ENCODE data around the gene SHBG.

The SHBG gene

DNA sequence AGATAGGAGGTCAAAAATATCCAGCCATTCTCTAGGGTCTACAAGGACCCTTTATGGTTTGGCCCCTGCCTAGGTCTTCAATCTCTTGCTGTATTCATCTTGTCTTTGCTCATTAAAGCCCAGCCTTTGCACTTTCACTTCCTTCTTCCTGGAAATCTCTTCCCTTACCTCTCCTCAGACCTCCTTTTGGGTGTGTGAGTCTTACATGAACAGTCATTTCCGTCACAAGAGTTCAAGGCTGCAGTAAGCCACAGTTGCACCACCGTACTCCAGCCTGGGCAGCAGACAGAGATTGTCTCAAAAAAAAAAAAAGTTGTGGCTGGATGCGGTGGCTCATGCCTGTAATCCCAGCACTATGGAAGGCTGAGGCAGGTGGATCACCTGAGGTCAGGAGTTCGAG lies 14.8 kb downstream of the SHBG start:
- DNase-seq (ENCODE audit: extremely low spot score): no peak
- CTCF ChIA-PET: no interaction called here

DNA sequence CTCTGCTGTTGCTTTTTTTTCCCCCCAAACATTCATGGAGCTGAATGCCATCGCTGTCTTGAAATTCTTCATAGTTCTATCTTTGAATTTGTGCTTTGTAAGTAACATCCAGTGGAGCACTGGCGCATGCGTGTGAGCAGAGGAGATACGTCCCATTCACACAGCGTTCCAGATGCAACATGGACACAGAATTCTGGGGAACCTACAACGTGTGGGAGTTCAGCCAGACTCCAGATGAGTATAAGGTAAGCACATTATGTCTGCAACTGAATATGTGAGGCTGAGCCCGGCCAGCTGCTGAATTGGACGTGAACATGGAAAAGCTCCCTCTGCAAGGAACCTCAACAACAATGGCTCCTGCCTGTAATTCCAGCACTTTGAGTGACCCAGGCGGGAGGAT lies 16.5 kb downstream of the SHBG start:
- ChIA-PET POLR2A (interaction anchor here (1.5 to 2.0 kb wide), 2 partner anchors 19 to 40 kb away, joined by 3 to 7 read pairs; partner anchors contain the start of gene SAT2), CTCF (no interaction called here)
- no peak for DNase-seq (ENCODE audit: extremely low spot score)
- TF ChIP-seq HDGF (IDR thresholded peaks at IDR 0.05; ENCODE audit: borderline replicate concordance) (no peak), ELF4 (IDR thresholded peaks at IDR 0.05) (no peak)

More for the DNA sequence above, 14.8 kb downstream of the SHBG start:
- POLR2A ChIA-PET: no interaction called here
- TF ChIP-seq CTBP1 (IDR thresholded peaks at IDR 0.05; ENCODE audit: borderline replicate concordance): no peak
- TF ChIP-seq ELF4 (IDR thresholded peaks at IDR 0.05): no peak
- no peak for TF ChIP-seq SUZ12 (IDR thresholded peaks at IDR 0.05)
- no peak for TF ChIP-seq NFRKB (IDR thresholded peaks at IDR 0.05)
- TF ChIP-seq BHLHE40 (IDR thresholded peaks at IDR 0.05; ENCODE audit: borderline replicate concordance): no peak
- TF ChIP-seq ARNT (IDR thresholded peaks at IDR 0.05): no peak
- no peak for TF ChIP-seq L3MBTL2 (conservative IDR thresholded peaks at IDR 0.05)
- TF ChIP-seq FOXK2 (IDR thresholded peaks at IDR 0.05): no peak
- no peak for TF ChIP-seq FOXM1 (IDR thresholded peaks at IDR 0.05; ENCODE audit: borderline replicate concordance)
- TF ChIP-seq ZNF384 (IDR thresholded peaks at IDR 0.05): no peak
- TF ChIP-seq, protein P1, sequence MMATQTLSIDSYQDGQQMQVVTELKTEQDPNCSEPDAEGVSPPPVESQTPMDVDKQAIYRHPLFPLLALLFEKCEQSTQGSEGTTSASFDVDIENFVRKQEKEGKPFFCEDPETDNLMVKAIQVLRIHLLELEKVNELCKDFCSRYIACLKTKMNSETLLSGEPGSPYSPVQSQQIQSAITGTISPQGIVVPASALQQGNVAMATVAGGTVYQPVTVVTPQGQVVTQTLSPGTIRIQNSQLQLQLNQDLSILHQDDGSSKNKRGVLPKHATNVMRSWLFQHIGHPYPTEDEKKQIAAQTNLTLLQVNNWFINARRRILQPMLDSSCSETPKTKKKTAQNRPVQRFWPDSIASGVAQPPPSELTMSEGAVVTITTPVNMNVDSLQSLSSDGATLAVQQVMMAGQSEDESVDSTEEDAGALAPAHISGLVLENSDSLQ (IDR thresholded peaks at IDR 0.05): no peak
- TF ChIP-seq SP1 (IDR thresholded peaks at IDR 0.05): no peak
- TF ChIP-seq FOXA1 (IDR thresholded peaks at IDR 0.05): no peak
- TF ChIP-seq LEF1 (IDR thresholded peaks at IDR 0.05; ENCODE audit: borderline replicate concordance): no peak
- TF ChIP-seq TARDBP (IDR thresholded peaks at IDR 0.05): no peak
- no peak for TF ChIP-seq HDGF (IDR thresholded peaks at IDR 0.05; ENCODE audit: borderline replicate concordance)

DNA sequence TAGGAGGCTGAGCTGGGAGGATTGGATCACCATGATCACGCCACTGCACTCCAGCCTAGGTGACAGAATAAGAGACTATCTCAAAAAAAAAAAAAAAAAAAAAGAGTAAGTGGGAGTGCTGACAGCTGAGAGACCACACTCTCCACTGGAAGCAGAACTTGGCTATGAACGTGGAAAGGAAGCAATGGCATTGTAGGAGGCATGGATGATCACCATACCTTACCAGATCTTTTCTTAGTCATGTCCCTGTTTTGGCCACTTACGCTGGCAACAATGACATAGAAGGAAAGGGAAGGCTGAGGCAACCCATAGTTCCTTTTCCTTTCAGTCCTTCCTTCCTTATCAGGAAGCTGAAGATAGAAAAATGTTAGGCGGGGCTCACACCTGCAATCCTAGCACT lies 17.1 kb downstream of the SHBG start:
- TF ChIP-seq HDGF (IDR thresholded peaks at IDR 0.05; ENCODE audit: borderline replicate concordance) (no peak), FOXA1 (IDR thresholded peaks at IDR 0.05) (no peak), ARNT (IDR thresholded peaks at IDR 0.05) (no peak), TARDBP (IDR thresholded peaks at IDR 0.05) (no peak), SP1 (IDR thresholded peaks at IDR 0.05) (no peak), NFRKB (IDR thresholded peaks at IDR 0.05) (no peak), L3MBTL2 (conservative IDR thresholded peaks at IDR 0.05) (no peak), SUZ12 (IDR thresholded peaks at IDR 0.05) (no peak), LEF1 (IDR thresholded peaks at IDR 0.05; ENCODE audit: borderline replicate concordance) (no peak)
- ChIA-PET CTCF (interaction anchor here (1.1 kb wide), 1 partner anchor 36 kb away, joined by 3 read pairs; no protein-coding TSS in a partner anchor), POLR2A (interaction anchor here (1.5 to 2.0 kb wide), 2 partner anchors 19 to 39 kb away, joined by 3 to 7 read pairs; partner anchors contain the start of gene SAT2)
- DNase-seq (ENCODE audit: extremely low spot score): no peak

DNA sequence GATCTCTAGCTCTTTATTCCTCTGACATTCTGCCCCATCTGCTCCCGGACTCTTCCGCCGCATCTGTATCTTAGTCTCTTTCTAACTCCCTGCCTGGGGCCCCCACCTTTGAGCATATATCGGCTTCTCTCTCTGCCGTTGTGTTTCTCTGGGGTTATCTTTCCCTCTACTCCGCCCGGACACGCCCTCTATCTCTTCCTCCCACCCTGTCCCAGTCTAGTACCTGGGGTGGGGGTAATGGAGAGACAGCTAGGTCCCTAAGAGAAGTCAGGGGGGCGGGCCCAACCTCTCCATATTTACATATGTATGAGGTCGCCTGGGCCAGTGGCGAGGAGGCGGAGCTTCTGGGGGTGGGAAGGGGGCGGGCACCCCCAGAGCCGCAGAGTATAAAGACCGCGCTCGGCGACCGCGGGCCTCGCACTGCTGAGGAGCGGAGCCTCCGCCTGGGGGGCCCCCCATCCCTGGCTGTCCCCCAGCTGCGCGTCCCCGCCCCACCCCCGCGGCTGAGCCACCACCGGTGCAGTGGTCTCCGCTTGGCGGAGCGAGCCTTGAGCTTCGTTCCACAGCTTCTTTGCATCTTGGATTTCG lies 20.7 kb downstream of the SHBG start, which contains the start of gene ATP1B2:
ATP1B2 (plus strand) TSS at position 418 of the 588 bp plus-strand sequence. CDS start 593 bp downstream, outside the sequence.
- POLR2A ChIA-PET: interaction anchor here (0.9 to 10.6 kb wide), 13 partner anchors 8 to 67 kb away, joined by 3 to 143 read pairs (median 5); partner anchors contain the start of genes MPDU1, SAT2, TP53 and WRAP53
- peak; percentile 87 for DNase-seq (ENCODE audit: extremely low spot score)
- TF ChIP-seq SP1 (IDR thresholded peaks at IDR 0.05) (no peak), CTBP1 (IDR thresholded peaks at IDR 0.05; ENCODE audit: borderline replicate concordance) (no peak), ZNF384 (IDR thresholded peaks at IDR 0.05) (no peak), SUZ12 (IDR thresholded peaks at IDR 0.05) (no peak), TARDBP (IDR thresholded peaks at IDR 0.05) (no peak), HDGF (IDR thresholded peaks at IDR 0.05; ENCODE audit: borderline replicate concordance) (no peak), ELF4 (IDR thresholded peaks at IDR 0.05) (no peak), NFRKB (IDR thresholded peaks at IDR 0.05) (no peak), FOXA1 (IDR thresholded peaks at IDR 0.05) (no peak), LEF1 (IDR thresholded peaks at IDR 0.05; ENCODE audit: borderline replicate concordance) (no peak), L3MBTL2 (conservative IDR thresholded peaks at IDR 0.05) (no peak), BHLHE40 (IDR thresholded peaks at IDR 0.05; ENCODE audit: borderline replicate concordance) (no peak), FOXM1 (IDR thresholded peaks at IDR 0.05; ENCODE audit: borderline replicate concordance) (no peak), FOXK2 (IDR thresholded peaks at IDR 0.05) (no peak), ARNT (IDR thresholded peaks at IDR 0.05) (no peak)
- TF ChIP-seq, protein P1 (IDR thresholded peaks at IDR 0.05): no peak
- CTCF ChIA-PET: interaction anchor here (0.5 to 1.8 kb wide), 6 partner anchors 16 to 486 kb away, joined by 3 to 10 read pairs (median 6); partner anchors contain the start of gene WRAP53

DNA sequence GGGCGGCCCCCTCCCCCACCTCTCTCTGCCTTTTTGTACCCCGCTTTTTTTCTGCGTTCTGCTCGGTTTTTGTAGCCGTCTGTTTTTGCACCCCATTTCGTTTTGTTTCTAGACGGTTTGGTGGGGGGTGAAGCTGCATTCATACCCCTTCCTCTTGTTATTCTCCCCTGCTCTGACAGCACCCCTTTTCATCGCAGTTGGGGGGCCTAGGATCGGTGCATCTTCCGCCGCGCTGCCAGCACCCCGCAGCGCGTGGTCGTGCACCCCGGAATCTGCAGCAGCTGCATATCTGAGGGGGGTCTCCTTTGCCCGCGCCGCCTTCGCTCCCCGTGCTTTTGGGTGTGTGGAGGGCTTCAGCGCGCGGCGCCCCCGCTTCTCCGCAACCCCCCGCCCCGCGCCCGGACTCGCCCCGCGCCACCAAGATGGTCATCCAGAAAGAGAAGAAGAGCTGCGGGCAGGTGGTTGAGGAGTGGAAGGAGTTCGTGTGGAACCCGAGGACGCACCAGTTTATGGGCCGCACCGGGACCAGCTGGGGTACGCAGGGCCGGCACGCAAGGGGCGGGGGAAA lies 21.2 kb downstream of the SHBG start:
- no peak for TF ChIP-seq HDGF (IDR thresholded peaks at IDR 0.05; ENCODE audit: borderline replicate concordance)
- TF ChIP-seq L3MBTL2 (conservative IDR thresholded peaks at IDR 0.05): 0 out of 2 replicates have a peak, but pooled peaks have one; percentile 12
- DNase-seq (ENCODE audit: extremely low spot score): no peak
- POLR2A ChIA-PET: interaction anchor here (0.9 to 10.6 kb wide), 14 partner anchors 8 to 77 kb away, joined by 3 to 143 read pairs (median 5); partner anchors contain the start of genes MPDU1, SAT2, TP53 and WRAP53
- CTCF ChIA-PET: interaction anchor here (0.6 to 1.8 kb wide), 6 partner anchors 16 to 485 kb away, joined by 3 to 10 read pairs (median 6); partner anchors contain the start of genes TP53 and WRAP53

DNA sequence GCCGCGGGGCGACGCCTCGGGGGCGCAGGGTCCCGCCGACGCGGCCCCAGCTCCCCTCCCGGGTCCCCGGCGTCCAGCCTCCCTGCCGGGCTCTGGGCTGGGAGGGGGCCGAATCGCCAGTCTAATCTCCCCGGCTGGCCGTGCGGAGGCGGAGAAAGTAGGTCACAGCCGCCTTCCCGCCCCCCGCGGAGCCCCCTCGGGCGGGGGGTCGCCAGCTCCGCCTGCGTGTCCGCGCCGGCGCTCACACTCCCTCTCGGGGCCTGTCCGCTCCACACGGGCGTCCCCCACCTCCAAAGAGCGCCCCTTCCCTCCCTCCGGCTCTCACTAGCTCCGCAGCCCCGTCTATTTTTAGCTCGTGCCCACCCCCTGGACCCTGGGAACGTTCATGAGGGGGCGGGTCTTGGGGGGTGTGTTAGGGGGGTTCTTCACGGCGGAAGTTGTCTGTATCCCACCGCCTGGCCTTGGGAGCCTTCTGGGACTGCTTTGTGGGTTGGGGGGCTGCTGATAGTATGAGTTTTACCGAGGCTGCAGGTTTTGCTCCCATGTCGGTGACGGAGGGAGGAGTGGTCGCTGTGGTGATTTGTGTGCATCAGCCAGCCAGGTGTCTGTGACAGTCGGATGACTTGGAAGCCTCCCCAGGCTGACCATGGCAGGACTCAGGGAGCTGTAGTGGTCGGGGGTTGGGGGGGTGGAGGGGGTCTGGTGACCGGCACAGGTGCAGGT lies 21.9 kb downstream of the SHBG start:
- POLR2A ChIA-PET: interaction anchor here (0.7 to 10.6 kb wide), 8 partner anchors 10 to 1835 kb away, joined by 3 to 143 read pairs (median 6); partner anchors contain the start of genes SAT2, TP53 and WRAP53
- TF ChIP-seq FOXM1 (IDR thresholded peaks at IDR 0.05; ENCODE audit: borderline replicate concordance) (no peak), L3MBTL2 (conservative IDR thresholded peaks at IDR 0.05) (no peak), ARNT (IDR thresholded peaks at IDR 0.05) (no peak), LEF1 (IDR thresholded peaks at IDR 0.05; ENCODE audit: borderline replicate concordance) (no peak), BHLHE40 (IDR thresholded peaks at IDR 0.05; ENCODE audit: borderline replicate concordance) (no peak), ELF4 (IDR thresholded peaks at IDR 0.05) (no peak), SP1 (IDR thresholded peaks at IDR 0.05) (no peak), FOXK2 (IDR thresholded peaks at IDR 0.05) (no peak), HDGF (IDR thresholded peaks at IDR 0.05; ENCODE audit: borderline replicate concordance) (no peak), TARDBP (IDR thresholded peaks at IDR 0.05) (no peak), FOXA1 (IDR thresholded peaks at IDR 0.05) (no peak), ZNF384 (IDR thresholded peaks at IDR 0.05) (no peak), SUZ12 (IDR thresholded peaks at IDR 0.05) (no peak), CTBP1 (IDR thresholded peaks at IDR 0.05; ENCODE audit: borderline replicate concordance) (no peak), NFRKB (IDR thresholded peaks at IDR 0.05) (no peak)
- TF ChIP-seq, protein P1 (IDR thresholded peaks at IDR 0.05): no peak
- CTCF ChIA-PET: interaction anchor here (0.8 to 1.8 kb wide), 5 partner anchors 17 to 64 kb away, joined by 3 to 10 read pairs (median 6); partner anchors contain the start of genes TP53 and WRAP53
- DNase-seq (ENCODE audit: extremely low spot score): no peak
